Uterus (tissue), 4 donors: ENCODE data around the gene RPL37A. TPM values are rescaled to one million over a fixed set of nuclear protein-coding genes. Genes with fewer than 3 reads are reported as not detected.

Source experiments
- DNase-seq, 2 donors: peaks; one replicate each; pipeline ENCODE4 v3.0.0-alpha.2; 2019 to 2020
- H3K27ac ChIP-seq, 2 donors: fragments of 200-600 bp; sonication (generic); 1 replicate in 1 of 2; 2 replicates in 1 of 2; pipeline ENCODE4 v1.5.1; 2016 to 2018
- H3K27me3 ChIP-seq, 2 donors: fragments of 200-600 bp; sonication (generic); one replicate each; pipeline ENCODE4 v1.5.1; 2018 to 2019; ENCODE audit warnings: control low read depth in 1 of 2
- H3K36me3 ChIP-seq, 2 donors: fragments of 200-600 bp; sonication (generic); one replicate each; pipeline ENCODE4 v1.5.1; 2019; ENCODE audit warnings: control low read depth in 1 of 2
- H3K4me1 ChIP-seq, 2 donors: fragments of 200-600 bp; sonication (generic); one replicate each; pipeline ENCODE4 v1.5.1; 2018 to 2019; ENCODE audit warnings: control low read depth in 1 of 2
- H3K4me3 ChIP-seq, 2 donors: fragments of 200-600 bp; sonication (generic); 1 replicate in 1 of 2; 2 replicates in 1 of 2; pipeline ENCODE4 v1.5.1; 2018 to 2019; ENCODE audit warnings: mild to moderate bottlenecking in 1 of 2
- H3K9me3 ChIP-seq, 2 donors: fragments of 200-600 bp; sonication (generic); one replicate each; pipeline ENCODE4 v1.5.1; 2019; ENCODE audit warnings: control low read depth in 1 of 2
- POLR2A ChIP-seq, 2 donors: fragments of 450-650 bp; IDR thresholded peaks; one replicate each; pipeline ENCODE4 v1.6.1; 2016; ENCODE audit warnings: antibody characterized with exemption in 2 of 2, mild to moderate bottlenecking in 1 of 2, moderate library complexity in 1 of 2
- intact Hi-C: fragments of 100-400 bp; cut with DNase I; formaldehyde crosslinking; loops from one replicate; pipeline ENCODE4 v1.15.1; 2023; ENCODE audit warnings: low total_unique reads
- total RNA-seq, 4 donors: library from RNA; depleted of rRNA in 3 of 4; stranded (reverse); fragments of >200 nt in 3 of 4; gene quantifications; one replicate each; pipeline versions ENCODE4 v1.1.0 to v1.2.4, GENCODE V29; 2014 to 2023
- TF ChIP-seq, protein P1 (sequence below), 4 experiments: fragments of 200-600 bp in 2 of 4; fragments of 450-650 bp in 2 of 4; sonication (generic) in 2 of 4; IDR thresholded peaks; one replicate each; pipeline ENCODE4 v1.5.1; 2016 to 2019; ENCODE audit warnings: antibody characterized with exemption in 4 of 4, mild to moderate bottlenecking in 2 of 4, moderate library complexity in 1 of 4
- donor health status: DM: yes; HTN: yes; CAD: no.

The RPL37A gene
- total RNA-seq, 4 donors from 2014 or later = 716 to 2,917 (median 2,308) TPM

DNA sequence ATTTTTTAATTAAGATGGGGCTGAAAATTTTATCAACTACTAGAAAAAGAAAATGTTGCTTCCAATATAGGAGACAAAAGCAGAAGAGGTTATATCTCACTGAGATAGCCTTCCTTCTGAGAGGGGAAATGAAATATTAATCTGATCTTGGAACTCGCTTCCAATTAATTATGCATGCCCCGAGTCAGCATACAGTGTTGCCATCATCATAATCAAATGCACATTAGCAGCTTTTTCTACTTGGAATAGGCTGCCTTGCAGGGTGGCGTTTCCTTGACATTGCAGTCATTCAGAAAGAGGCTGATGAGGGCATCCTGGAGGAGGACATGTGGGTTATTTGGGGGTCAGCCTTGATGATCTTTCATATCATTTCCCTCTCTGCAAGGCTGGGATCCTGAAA lies 18.4 kb upstream of the RPL37A start:
- no peak for DNase-seq
- no peaks in the 10 kb centered on the region for H3K36me3 ChIP-seq
- intact Hi-C loops = no loop called here

DNA sequence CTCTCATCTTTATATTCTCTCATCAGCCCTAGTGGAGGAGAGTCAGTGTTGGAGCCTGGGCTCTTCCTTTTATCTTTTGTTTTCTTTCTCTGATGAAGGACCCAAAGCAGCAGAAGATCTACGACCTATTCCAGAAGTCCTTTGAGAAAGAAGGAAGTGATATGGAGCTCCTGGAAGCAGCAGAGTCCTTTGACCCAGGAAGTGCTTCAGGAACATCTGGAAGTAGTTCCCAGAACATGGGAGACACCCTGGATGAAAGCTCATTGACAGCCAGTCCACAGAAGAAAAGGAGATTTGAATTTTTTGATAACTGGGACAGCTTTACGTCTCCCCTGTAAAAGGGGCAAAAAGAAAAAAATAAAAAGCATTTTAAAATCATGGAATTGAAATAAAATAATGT lies 16.0 kb upstream of the RPL37A start:
- TF ChIP-seq, protein P1, sequence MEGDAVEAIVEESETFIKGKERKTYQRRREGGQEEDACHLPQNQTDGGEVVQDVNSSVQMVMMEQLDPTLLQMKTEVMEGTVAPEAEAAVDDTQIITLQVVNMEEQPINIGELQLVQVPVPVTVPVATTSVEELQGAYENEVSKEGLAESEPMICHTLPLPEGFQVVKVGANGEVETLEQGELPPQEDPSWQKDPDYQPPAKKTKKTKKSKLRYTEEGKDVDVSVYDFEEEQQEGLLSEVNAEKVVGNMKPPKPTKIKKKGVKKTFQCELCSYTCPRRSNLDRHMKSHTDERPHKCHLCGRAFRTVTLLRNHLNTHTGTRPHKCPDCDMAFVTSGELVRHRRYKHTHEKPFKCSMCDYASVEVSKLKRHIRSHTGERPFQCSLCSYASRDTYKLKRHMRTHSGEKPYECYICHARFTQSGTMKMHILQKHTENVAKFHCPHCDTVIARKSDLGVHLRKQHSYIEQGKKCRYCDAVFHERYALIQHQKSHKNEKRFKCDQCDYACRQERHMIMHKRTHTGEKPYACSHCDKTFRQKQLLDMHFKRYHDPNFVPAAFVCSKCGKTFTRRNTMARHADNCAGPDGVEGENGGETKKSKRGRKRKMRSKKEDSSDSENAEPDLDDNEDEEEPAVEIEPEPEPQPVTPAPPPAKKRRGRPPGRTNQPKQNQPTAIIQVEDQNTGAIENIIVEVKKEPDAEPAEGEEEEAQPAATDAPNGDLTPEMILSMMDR (IDR thresholded peaks at IDR 0.05) = no peak
- no peak for TF ChIP-seq POLR2A (IDR thresholded peaks at IDR 0.05)

More for the DNA sequence above, 18.4 kb upstream of the RPL37A start:
- Histone ChIP-seq H3K27ac (no peak overlapping the region), H3K4me1 (no peaks in the 10 kb centered on the region), H3K9me3 (no peaks in the 10 kb centered on the region), H3K27me3 (no peaks in the 10 kb centered on the region), H3K4me3 (no peak overlapping the region)
- TF ChIP-seq, protein P1 (IDR thresholded peaks at IDR 0.05) = no peak
- no peak for TF ChIP-seq POLR2A (IDR thresholded peaks at IDR 0.05)

DNA sequence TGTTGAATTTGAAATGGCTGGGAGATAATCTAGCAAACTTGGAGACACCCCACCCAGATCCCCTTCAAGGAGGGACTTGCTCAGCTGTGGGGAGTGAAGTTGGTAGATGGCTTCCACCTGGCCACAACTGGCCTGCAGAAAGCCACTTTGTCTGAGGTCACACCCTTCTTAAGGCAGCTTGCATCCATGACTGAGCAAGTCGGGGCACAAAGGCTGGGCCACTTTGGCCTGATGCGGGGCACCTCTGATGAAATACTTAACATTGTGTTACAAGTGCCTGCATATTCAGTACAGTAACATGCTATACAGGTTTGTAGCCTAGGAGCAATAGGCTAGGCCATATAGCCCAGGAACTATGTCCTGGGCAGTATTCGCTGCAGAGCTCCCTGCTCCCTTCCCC lies 13.4 kb upstream of the RPL37A start:
- intact Hi-C loops = no loop called here
- H3K4me1 ChIP-seq = no peaks in the 10 kb centered on the region
- TF ChIP-seq POLR2A (IDR thresholded peaks at IDR 0.05) = no peak
- TF ChIP-seq, protein P1 (IDR thresholded peaks at IDR 0.05) = no peak

More for the DNA sequence above, 16.0 kb upstream of the RPL37A start:
- no peak for DNase-seq
- Histone ChIP-seq H3K27me3 (no peaks in the 10 kb centered on the region), H3K27ac (no peak overlapping the region), H3K4me1 (no peaks in the 10 kb centered on the region), H3K36me3 (no peaks in the 10 kb centered on the region), H3K9me3 (no peaks in the 10 kb centered on the region), H3K4me3 (no peak overlapping the region)
- intact Hi-C loops = no loop called here

DNA sequence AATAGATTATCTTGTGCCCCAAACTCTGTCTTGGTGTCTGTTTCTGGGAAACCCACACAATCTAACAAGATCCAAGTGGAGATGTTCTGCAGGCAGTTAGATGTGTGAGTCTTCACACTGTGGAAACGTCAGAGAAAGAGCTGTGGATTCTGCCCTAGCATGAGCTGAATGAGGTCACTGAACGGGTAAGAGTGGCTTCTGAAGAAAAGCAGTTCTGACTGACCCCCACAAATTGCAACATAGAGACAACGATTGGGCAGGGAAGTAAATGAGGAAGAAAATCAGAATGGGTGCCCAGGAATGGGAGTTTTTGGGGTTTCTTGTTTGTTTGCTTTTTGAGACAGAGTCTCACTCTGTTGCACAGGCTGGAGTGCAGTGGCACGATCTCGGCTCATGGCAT lies 12.9 kb upstream of the RPL37A start:
- no peak for DNase-seq
- Histone ChIP-seq H3K4me1 (no peaks in the 10 kb centered on the region), H3K27me3 (no peaks in the 10 kb centered on the region), H3K9me3 (no peaks in the 10 kb centered on the region), H3K27ac (no peak overlapping the region), H3K4me3 (no peak overlapping the region), H3K36me3 (no peaks in the 10 kb centered on the region)
- TF ChIP-seq, protein P1 (IDR thresholded peaks at IDR 0.05) = no peak
- no peak for TF ChIP-seq POLR2A (IDR thresholded peaks at IDR 0.05)
- intact Hi-C loops = no loop called here

More for the DNA sequence above, 13.4 kb upstream of the RPL37A start:
- H3K4me3 ChIP-seq = no peak overlapping the region
- no peaks in the 10 kb centered on the region for H3K27me3 ChIP-seq
- DNase-seq = no peak
- H3K36me3 ChIP-seq = no peaks in the 10 kb centered on the region
- H3K27ac ChIP-seq = no peak overlapping the region
- H3K9me3 ChIP-seq = no peaks in the 10 kb centered on the region

DNA sequence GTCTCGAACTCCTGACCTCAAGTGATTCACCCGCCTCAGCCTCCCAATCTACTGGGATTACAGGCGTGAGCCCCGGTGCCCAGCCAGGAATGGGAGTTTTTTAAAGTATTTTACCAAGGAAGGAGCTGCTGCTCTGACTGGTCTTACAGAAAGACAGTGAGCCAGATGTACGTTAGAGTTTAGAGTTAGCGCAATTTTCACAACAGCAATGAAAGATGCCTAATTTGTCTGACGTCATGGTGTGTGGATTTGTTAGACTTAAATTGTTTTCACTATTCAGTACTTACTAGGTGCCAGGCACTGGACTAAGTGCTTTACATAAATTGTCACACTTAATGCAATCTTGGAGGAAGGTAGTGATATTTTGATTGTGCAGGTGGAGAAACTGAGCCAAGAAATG lies 12.4 kb upstream of the RPL37A start:
- Histone ChIP-seq H3K4me1 (no peaks in the 10 kb centered on the region), H3K27ac (no peak overlapping the region), H3K9me3 (no peaks in the 10 kb centered on the region), H3K4me3 (no peak overlapping the region), H3K27me3 (no peaks in the 10 kb centered on the region), H3K36me3 (no peaks in the 10 kb centered on the region)
- no peak for TF ChIP-seq POLR2A (IDR thresholded peaks at IDR 0.05)
- TF ChIP-seq, protein P1 (IDR thresholded peaks at IDR 0.05) = no peak
- DNase-seq = no peak
- intact Hi-C loops = no loop called here
